ENCODE measurements around the gene UNK. TPM values are rescaled to one million over a fixed set of nuclear protein-coding genes. Genes with fewer than 3 reads are reported as not detected.

Gene UNK
- total and polyA plus RNA-seq, 2 of the 13 experiments (the other 11 are each of a cell fraction or from before 2014, with no cell fraction given) = 31.6 to 33.0 TPM

GRCh38 chr17:75763613-75764416 lies 20.8 kb upstream of the UNK start (continued):
- TF ChIP-seq, protein P1, sequence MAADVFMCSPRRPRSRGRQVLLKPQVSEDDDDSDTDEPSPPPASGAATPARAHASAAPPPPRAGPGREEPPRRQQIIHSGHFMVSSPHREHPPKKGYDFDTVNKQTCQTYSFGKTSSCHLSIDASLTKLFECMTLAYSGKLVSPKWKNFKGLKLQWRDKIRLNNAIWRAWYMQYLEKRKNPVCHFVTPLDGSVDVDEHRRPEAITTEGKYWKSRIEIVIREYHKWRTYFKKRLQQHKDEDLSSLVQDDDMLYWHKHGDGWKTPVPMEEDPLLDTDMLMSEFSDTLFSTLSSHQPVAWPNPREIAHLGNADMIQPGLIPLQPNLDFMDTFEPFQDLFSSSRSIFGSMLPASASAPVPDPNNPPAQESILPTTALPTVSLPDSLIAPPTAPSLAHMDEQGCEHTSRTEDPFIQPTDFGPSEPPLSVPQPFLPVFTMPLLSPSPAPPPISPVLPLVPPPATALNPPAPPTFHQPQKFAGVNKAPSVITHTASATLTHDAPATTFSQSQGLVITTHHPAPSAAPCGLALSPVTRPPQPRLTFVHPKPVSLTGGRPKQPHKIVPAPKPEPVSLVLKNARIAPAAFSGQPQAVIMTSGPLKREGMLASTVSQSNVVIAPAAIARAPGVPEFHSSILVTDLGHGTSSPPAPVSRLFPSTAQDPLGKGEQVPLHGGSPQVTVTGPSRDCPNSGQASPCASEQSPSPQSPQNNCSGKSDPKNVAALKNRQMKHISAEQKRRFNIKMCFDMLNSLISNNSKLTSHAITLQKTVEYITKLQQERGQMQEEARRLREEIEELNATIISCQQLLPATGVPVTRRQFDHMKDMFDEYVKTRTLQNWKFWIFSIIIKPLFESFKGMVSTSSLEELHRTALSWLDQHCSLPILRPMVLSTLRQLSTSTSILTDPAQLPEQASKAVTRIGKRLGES (CRISPR knock-in tag; IDR thresholded peaks at IDR 0.05; ENCODE audit: borderline replicate concordance) = no peak
- no peak for TF ChIP-seq MYPOP (CRISPR knock-in tag; IDR thresholded peaks at IDR 0.05)
- peak; percentile 71; the same call in 1 of the 2 replicates for TF ChIP-seq TARDBP (CRISPR knock-in tag; IDR thresholded peaks at IDR 0.05)
- no peak for TF ChIP-seq ZNF777 (CRISPR knock-in tag; IDR thresholded peaks at IDR 0.05)
- TF ChIP-seq POLR2AphosphoS5 (IDR thresholded peaks at IDR 0.05; ENCODE audit: low read depth, low read length) = peak; percentile 83
- peak; percentile 79; the same call in 1 of the 2 replicates for TF ChIP-seq FOXO1 (CRISPR knock-in tag; IDR thresholded peaks at IDR 0.05)
- no peak for TF ChIP-seq NR1H2 (CRISPR knock-in tag; IDR thresholded peaks at IDR 0.05; ENCODE audit: borderline replicate concordance, low read depth)
- no peak for TF ChIP-seq ZNF749 (CRISPR knock-in tag; IDR thresholded peaks at IDR 0.05; ENCODE audit: borderline replicate concordance)
- TF ChIP-seq HMG20B (CRISPR knock-in tag; conservative IDR thresholded peaks at IDR 0.05) = no peak
- no peak for TF ChIP-seq POGZ (CRISPR knock-in tag; IDR thresholded peaks at IDR 0.05)
- 0 out of 2 replicates have a peak, but pooled peaks have one; percentile 17 for TF ChIP-seq ZNF557 (CRISPR knock-in tag; IDR thresholded peaks at IDR 0.05)
- no peak for TF ChIP-seq CC2D1A (CRISPR knock-in tag; IDR thresholded peaks at IDR 0.05)
- TF ChIP-seq, protein P2, sequence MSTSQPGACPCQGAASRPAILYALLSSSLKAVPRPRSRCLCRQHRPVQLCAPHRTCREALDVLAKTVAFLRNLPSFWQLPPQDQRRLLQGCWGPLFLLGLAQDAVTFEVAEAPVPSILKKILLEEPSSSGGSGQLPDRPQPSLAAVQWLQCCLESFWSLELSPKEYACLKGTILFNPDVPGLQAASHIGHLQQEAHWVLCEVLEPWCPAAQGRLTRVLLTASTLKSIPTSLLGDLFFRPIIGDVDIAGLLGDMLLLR (CRISPR knock-in tag; IDR thresholded peaks at IDR 0.05) = no peak
- no peak for TF ChIP-seq GLMP (CRISPR knock-in tag; IDR thresholded peaks at IDR 0.05; ENCODE audit: borderline replicate concordance)
- TF ChIP-seq ZSCAN25 (CRISPR knock-in tag; IDR thresholded peaks at IDR 0.05) = peak; percentile 74
- no peak for TF ChIP-seq SMAD9 (CRISPR knock-in tag; IDR thresholded peaks at IDR 0.05)
- peak; percentile 78; the same call in 1 of the 2 replicates for TF ChIP-seq ZFP1 (CRISPR knock-in tag; IDR thresholded peaks at IDR 0.05)
- no peak for TF ChIP-seq PRDM10 (CRISPR knock-in tag; IDR thresholded peaks at IDR 0.05; ENCODE audit: low read depth)
- TF ChIP-seq NONO (IDR thresholded peaks at IDR 0.05) = no peak
- TF ChIP-seq NONO (CRISPR knock-in tag; conservative IDR thresholded peaks at IDR 0.05) = peak; percentile 80; the same call in 1 of the 2 replicates

Data from HepG2 (cell line).